ENCODE measurements around the gene WDR5.

WDR5 gene

GRCh38 chr9:134159566-134160245, 23.8 kb downstream of the WDR5 start:
- DNase-seq, result no peak

GRCh38 chr9:134161647-134162046, 25.8 kb downstream of the WDR5 start:
- DNase-seq, result no peak

- DNase-seq, result no peak
Observed at GRCh38 chr9:134162212-134162775, 26.4 kb downstream of the WDR5 start.

GRCh38 chr9:134162926-134163370, 27.1 kb downstream of the WDR5 start:
- DNase-seq, result no peak

- DNase-seq, result peak in 1 of 2 donors; percentile 37
Observed at GRCh38 chr9:134163371-134164196, 27.7 kb downstream of the WDR5 start.

- no peak for DNase-seq
Observed at GRCh38 chr9:134164879-134165278, 29.0 kb downstream of the WDR5 start.

GRCh38 chr9:134165357-134166315, 29.8 kb downstream of the WDR5 start:
- DNase-seq, result no peak

GRCh38 chr9:134166374-134166773, 30.5 kb downstream of the WDR5 start:
- no peak for DNase-seq

GRCh38 chr9:134167530-134167931, 31.6 kb downstream of the WDR5 start:
- DNase-seq, result no peak

- DNase-seq, result no peak
Observed at GRCh38 chr9:134168757-134169550, 33.1 kb downstream of the WDR5 start.

GRCh38 chr9:134169724-134170401, 34.0 kb downstream of the WDR5 start:
- DNase-seq, result no peak

- no peak for DNase-seq
Observed at GRCh38 chr9:134170532-134171315, 34.8 kb downstream of the WDR5 start.

- no peak for DNase-seq
Observed at GRCh38 chr9:134171316-134172197, 35.7 kb downstream of the WDR5 start.

GRCh38 chr9:134172198-134173126, 36.6 kb downstream of the WDR5 start:
- no peak for DNase-seq

- DNase-seq, result no peak
Observed at GRCh38 chr9:134173127-134174072, 37.5 kb downstream of the WDR5 start.

GRCh38 chr9:134174073-134174449, 38.2 kb downstream of the WDR5 start:
- no peak for DNase-seq

Data from hippocampal formation (tissue), 2 donors.